Activated CD4-positive, CD25-positive, alpha-beta regulatory T cell treated with anti-CD3 and anti-CD28 coated beads, Interleukin-2, amount 50 U/mL, for 16 hours (primary cell): ENCODE measurements around the gene PTGIR.

Source experiments
- DNase-seq: peaks from one replicate; pipeline ENCODE4 v3.0.0-alpha.2; 2020; ENCODE audit warnings: low read depth, low spot score

Gene PTGIR

GRCh38 chr19:46601318-46602224 lies 23.3 kb downstream of the PTGIR start, which contains the start of gene CALM3:
TSS of gene CALM3 (plus strand) at chr19:46601330. CDS start at chr19:46601435, 105 bp downstream.
- no peak for DNase-seq

- peak; percentile 96 for DNase-seq
These were observed 24.2 kb downstream of the PTGIR start for GRCh38 chr19:46600384-46601317.

GRCh38 chr19:46599716-46600373 lies 25.0 kb downstream of the PTGIR start:
- DNase-seq = no peak

GRCh38 chr19:46598372-46598917 lies 26.4 kb downstream of the PTGIR start:
- DNase-seq = no peak

GRCh38 chr19:46596008-46596407 lies 28.9 kb downstream of the PTGIR start:
- DNase-seq = no peak

- no peak for DNase-seq
These were observed 33.0 kb downstream of the PTGIR start for GRCh38 chr19:46591870-46592269.

GRCh38 chr19:46591254-46591653 lies 33.6 kb downstream of the PTGIR start:
- DNase-seq = no peak

GRCh38 chr19:46587861-46588260 lies 37.0 kb downstream of the PTGIR start:
- DNase-seq = no peak

- DNase-seq = no peak
These were observed 38.6 kb downstream of the PTGIR start for GRCh38 chr19:46586294-46586693.

GRCh38 chr19:46585539-46585938 lies 39.4 kb downstream of the PTGIR start:
- no peak for DNase-seq

- no peak for DNase-seq
These were observed 44.6 kb downstream of the PTGIR start for GRCh38 chr19:46580247-46580646.

- DNase-seq = no peak
These were observed 45.5 kb downstream of the PTGIR start for GRCh38 chr19:46579361-46579879.

GRCh38 chr19:46578450-46578849 lies 46.4 kb downstream of the PTGIR start:
- DNase-seq = no peak

GRCh38 chr19:46574533-46574932 lies 50.4 kb downstream of the PTGIR start:
- DNase-seq = no peak

GRCh38 chr19:46573679-46574498 lies 51.0 kb downstream of the PTGIR start:
- no peak for DNase-seq

GRCh38 chr19:46571495-46571894 lies 53.4 kb downstream of the PTGIR start:
- DNase-seq = no peak
